ENCODE data around the gene PTK6.

Gene PTK6

GRCh38 chr20:63518946-63519667 is 18.1 kb downstream of the PTK6 start:
- no peak overlapping the region for H3K27ac ChIP-seq (replicated peaks)
- no peak overlapping the region for H3K4me3 ChIP-seq (replicated peaks; ENCODE audit: insufficient read depth, low read length)
- TF ChIP-seq POLR2AphosphoS5 (IDR thresholded peaks at IDR 0.05; ENCODE audit: low read depth) (no peak), CTCF (IDR thresholded peaks at IDR 0.05; ENCODE audit: insufficient read depth, low read length) (no peak), GABPA (IDR thresholded peaks at IDR 0.05; ENCODE audit: low read depth) (no peak), REST (IDR thresholded peaks at IDR 0.05; ENCODE audit: insufficient replicate concordance, low read depth) (no peak), SPI1 (IDR thresholded peaks at IDR 0.05; ENCODE audit: borderline replicate concordance, low read depth) (no peak)
- no peak for DNase-seq (ENCODE audit: low read depth in 1 of 2, low spot score in 1 of 2)
- H3K27me3 ChIP-seq (ENCODE audit: insufficient read depth, poor library complexity, severe bottlenecking): peaks cover 8% of the 10 kb centered on the region

GRCh38 chr20:63518351-63518861 is 18.8 kb downstream of the PTK6 start:
- no peak overlapping the region for H3K27ac ChIP-seq (replicated peaks)
- no peak for TF ChIP-seq CTCF (IDR thresholded peaks at IDR 0.05; ENCODE audit: insufficient read depth, low read length)
- no peak for TF ChIP-seq POLR2AphosphoS5 (IDR thresholded peaks at IDR 0.05; ENCODE audit: low read depth)
- no peak for TF ChIP-seq REST (IDR thresholded peaks at IDR 0.05; ENCODE audit: insufficient replicate concordance, low read depth)
- no peak for TF ChIP-seq SPI1 (IDR thresholded peaks at IDR 0.05; ENCODE audit: borderline replicate concordance, low read depth)
- TF ChIP-seq GABPA (IDR thresholded peaks at IDR 0.05; ENCODE audit: low read depth): no peak
- no peak for DNase-seq (ENCODE audit: low read depth in 1 of 2, low spot score in 1 of 2)
- peaks cover 8% of the 10 kb centered on the region for H3K27me3 ChIP-seq (ENCODE audit: insufficient read depth, poor library complexity, severe bottlenecking)
- H3K4me3 ChIP-seq (replicated peaks; ENCODE audit: insufficient read depth, low read length): no peak overlapping the region

GRCh38 chr20:63517376-63518309 is 19.5 kb downstream of the PTK6 start:
- DNase-seq (ENCODE audit: low read depth in 1 of 2, low spot score in 1 of 2): no peak
- Histone ChIP-seq H3K27ac (replicated peaks) (no peak overlapping the region), H3K27me3 (ENCODE audit: insufficient read depth, poor library complexity, severe bottlenecking) (peaks cover 8% of the 10 kb centered on the region), H3K4me3 (replicated peaks; ENCODE audit: insufficient read depth, low read length) (no peak overlapping the region)
- TF ChIP-seq POLR2AphosphoS5 (IDR thresholded peaks at IDR 0.05; ENCODE audit: low read depth) (no peak), GABPA (IDR thresholded peaks at IDR 0.05; ENCODE audit: low read depth) (no peak), REST (IDR thresholded peaks at IDR 0.05; ENCODE audit: insufficient replicate concordance, low read depth) (no peak), CTCF (IDR thresholded peaks at IDR 0.05; ENCODE audit: insufficient read depth, low read length) (no peak), SPI1 (IDR thresholded peaks at IDR 0.05; ENCODE audit: borderline replicate concordance, low read depth) (no peak)
